ENCODE results near the gene CTDSPL2. TPM values are rescaled to one million over a fixed set of nuclear protein-coding genes. Genes with fewer than 3 reads are reported as not detected.

Gene CTDSPL2
- total and polyA plus RNA-seq, 2 experiments from 2014 or later = 42.2 to 86.2 TPM

GRCh38 chr15:44479343-44479742 is 51.9 kb downstream of the CTDSPL2 start:
- Histone ChIP-seq H3K4me2 (no peak overlapping the region), H3K27me3 (ENCODE audit: insufficient read depth) (no peaks in the 10 kb centered on the region), H3K36me3 (ENCODE audit: insufficient read depth) (no peaks in the 10 kb centered on the region), H3K79me2 (replicated peaks; ENCODE audit: insufficient read depth) (peaks cover 84% of the 10 kb centered on the region), H3K4me3 (no peak overlapping the region), H3F3A (replicated peaks; ENCODE audit: low read depth) (0 out of 2 replicates have a peak, but pooled peaks cover 3% of the 10 kb centered on the region), H2AFZ (no peak overlapping the region), H4K20me1 (replicated peaks; ENCODE audit: insufficient read depth) (peaks cover 44% of the 10 kb centered on the region), H3K9me2 (ENCODE audit: insufficient read depth) (no peaks in the 10 kb centered on the region), H3K4me1 (ENCODE audit: insufficient read depth) (no peaks in the 10 kb centered on the region), H3K27ac (ENCODE audit: low read depth) (no peak overlapping the region)
- peaks cover 3% of the 10 kb centered on the region; the same call in 1 of the 3 replicates for H3K4me1 Mint-ChIP-seq
- no peaks in the 10 kb centered on the region for H3K27me3 Mint-ChIP-seq (ENCODE audit: insufficient read depth, low read depth, poor library complexity)
- ATAC-seq (no peak), DNase-seq (ENCODE audit: low spot score) (no peak)
- no peaks in the 10 kb centered on the region for H3K36me3 Mint-ChIP-seq (ENCODE audit: low read depth)
- H3K27ac Mint-ChIP-seq = no peak overlapping the region
- TF ChIP-seq POLR2AphosphoS5 (IDR thresholded peaks at IDR 0.05; ENCODE audit: low read depth) = no peak
- TF ChIP-seq, protein P1, sequence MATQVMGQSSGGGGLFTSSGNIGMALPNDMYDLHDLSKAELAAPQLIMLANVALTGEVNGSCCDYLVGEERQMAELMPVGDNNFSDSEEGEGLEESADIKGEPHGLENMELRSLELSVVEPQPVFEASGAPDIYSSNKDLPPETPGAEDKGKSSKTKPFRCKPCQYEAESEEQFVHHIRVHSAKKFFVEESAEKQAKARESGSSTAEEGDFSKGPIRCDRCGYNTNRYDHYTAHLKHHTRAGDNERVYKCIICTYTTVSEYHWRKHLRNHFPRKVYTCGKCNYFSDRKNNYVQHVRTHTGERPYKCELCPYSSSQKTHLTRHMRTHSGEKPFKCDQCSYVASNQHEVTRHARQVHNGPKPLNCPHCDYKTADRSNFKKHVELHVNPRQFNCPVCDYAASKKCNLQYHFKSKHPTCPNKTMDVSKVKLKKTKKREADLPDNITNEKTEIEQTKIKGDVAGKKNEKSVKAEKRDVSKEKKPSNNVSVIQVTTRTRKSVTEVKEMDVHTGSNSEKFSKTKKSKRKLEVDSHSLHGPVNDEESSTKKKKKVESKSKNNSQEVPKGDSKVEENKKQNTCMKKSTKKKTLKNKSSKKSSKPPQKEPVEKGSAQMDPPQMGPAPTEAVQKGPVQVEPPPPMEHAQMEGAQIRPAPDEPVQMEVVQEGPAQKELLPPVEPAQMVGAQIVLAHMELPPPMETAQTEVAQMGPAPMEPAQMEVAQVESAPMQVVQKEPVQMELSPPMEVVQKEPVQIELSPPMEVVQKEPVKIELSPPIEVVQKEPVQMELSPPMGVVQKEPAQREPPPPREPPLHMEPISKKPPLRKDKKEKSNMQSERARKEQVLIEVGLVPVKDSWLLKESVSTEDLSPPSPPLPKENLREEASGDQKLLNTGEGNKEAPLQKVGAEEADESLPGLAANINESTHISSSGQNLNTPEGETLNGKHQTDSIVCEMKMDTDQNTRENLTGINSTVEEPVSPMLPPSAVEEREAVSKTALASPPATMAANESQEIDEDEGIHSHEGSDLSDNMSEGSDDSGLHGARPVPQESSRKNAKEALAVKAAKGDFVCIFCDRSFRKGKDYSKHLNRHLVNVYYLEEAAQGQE (IDR thresholded peaks at IDR 0.05; ENCODE audit: unreplicated experiment) = no peak
- TF ChIP-seq ZNF331 (CRISPR knock-in tag; IDR thresholded peaks at IDR 0.05; ENCODE audit: low read depth) = no peak
- TF ChIP-seq, protein P2, sequence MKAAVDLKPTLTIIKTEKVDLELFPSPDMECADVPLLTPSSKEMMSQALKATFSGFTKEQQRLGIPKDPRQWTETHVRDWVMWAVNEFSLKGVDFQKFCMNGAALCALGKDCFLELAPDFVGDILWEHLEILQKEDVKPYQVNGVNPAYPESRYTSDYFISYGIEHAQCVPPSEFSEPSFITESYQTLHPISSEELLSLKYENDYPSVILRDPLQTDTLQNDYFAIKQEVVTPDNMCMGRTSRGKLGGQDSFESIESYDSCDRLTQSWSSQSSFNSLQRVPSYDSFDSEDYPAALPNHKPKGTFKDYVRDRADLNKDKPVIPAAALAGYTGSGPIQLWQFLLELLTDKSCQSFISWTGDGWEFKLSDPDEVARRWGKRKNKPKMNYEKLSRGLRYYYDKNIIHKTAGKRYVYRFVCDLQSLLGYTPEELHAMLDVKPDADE (IDR thresholded peaks at IDR 0.05) = no peak
- TF ChIP-seq CTCF (conservative IDR thresholded peaks at IDR 0.05; ENCODE audit: low read depth in 2 of 2) = no peak
- no peak for TF ChIP-seq ZNF462 (CRISPR knock-in tag; IDR thresholded peaks at IDR 0.05)
- TF ChIP-seq NANOG (IDR thresholded peaks at IDR 0.05; ENCODE audit: borderline replicate concordance) = no peak
- TF ChIP-seq CREB1 (CRISPR knock-in tag; IDR thresholded peaks at IDR 0.05; ENCODE audit: low read depth) = no peak
- TF ChIP-seq JUNB (IDR thresholded peaks at IDR 0.05; ENCODE audit: unreplicated experiment) = no peak
- TF ChIP-seq EZH2phosphoT487 (IDR thresholded peaks at IDR 0.05; ENCODE audit: unreplicated experiment) = no peak
- no peak for TF ChIP-seq EZH2 (IDR thresholded peaks at IDR 0.05; ENCODE audit: low read depth, unreplicated experiment)
- no peak for TF ChIP-seq STAT1 (IDR thresholded peaks at IDR 0.05; ENCODE audit: unreplicated experiment)
- no peak for TF ChIP-seq ZNF114 (CRISPR knock-in tag; IDR thresholded peaks at IDR 0.05)
- no peaks in the 10 kb centered on the region for H3K9me3 Mint-ChIP-seq
- H3K4me3 Mint-ChIP-seq = no peak overlapping the region
